Measurements from ENCODE around the gene ZNRF2.

ZNRF2 gene

DNA sequence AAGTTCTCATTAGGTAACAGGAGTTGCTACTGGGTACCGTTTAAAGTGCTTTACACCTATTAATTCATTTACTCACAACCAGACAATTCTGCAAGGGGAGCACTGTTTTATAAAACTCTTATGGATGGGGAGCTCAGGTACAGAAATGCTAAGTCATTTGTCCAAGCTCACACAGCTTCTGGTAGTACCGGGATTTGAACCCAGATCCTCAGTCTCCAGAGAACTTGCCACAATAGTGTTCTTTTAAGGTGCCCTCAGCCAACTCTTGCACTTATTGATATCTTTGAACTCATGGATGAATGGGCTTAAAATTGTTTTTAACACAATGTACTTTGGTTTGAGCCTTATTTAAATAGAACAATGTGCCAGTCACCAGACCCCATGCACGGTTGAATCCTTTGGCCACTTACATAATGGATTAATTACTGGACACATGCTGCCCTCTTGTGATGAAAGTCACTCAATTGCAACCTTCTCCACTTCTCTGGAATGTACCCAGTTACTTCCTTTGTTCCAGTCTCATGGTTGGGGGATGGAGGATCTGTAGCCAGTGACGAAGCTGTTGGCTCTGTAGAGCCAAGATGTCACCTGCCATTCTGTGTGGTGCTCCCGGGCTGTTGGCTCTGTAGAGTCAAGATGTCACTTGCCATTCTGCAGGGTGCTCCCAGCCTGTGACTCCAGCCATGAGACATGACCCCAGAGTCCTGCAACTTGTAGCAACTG, 128.5 kb downstream of the ZNRF2 start:
- DNase-seq (ENCODE audit: low read depth), result peak; percentile 76

DNA sequence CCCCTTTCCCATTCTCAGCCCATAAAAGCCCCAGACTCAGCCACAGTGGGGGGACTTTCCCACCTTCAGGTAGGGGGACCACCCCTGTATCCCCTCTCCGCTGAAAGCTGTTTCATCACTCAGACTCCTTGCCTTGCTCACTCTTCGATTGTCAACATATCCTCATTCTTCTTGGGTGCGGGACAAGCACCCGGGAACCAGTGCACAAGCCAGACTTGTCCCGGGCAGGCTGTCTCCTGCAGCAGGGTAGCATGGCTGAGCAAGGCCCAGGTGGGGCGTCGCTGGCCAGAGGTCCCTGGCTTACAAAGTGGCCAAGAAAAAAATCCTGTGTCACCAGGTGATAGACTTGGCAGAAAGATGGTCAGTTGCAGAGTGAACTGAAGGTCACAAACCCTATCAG, 129.5 kb downstream of the ZNRF2 start:
- DNase-seq (ENCODE audit: low read depth), result no peak

Measured in amniotic epithelial cell (primary cell).